K562 (cell line): ENCODE data around the gene CXCR5.

ENCODE experiments used
- AFF1 ChIP-seq, 2 experiments: fragments of 450-650 bp; IDR thresholded peaks; 2 replicates each; pipeline ENCODE4 v1.6.1; 2018; ENCODE audit warnings: mild to moderate bottlenecking in 2 of 2, low read depth in 1 of 2; ENCODE audit not compliant: partially characterized antibody in 2 of 2
- CTCF ChIP-seq, 3 experiments: IDR thresholded peaks in 2 of 3; conservative IDR thresholded peaks in 1 of 3; 2 replicates each; pipeline ENCODE4 v1.5.1; 2011 to 2012; ENCODE audit warnings: low read length in 3 of 3, mild to moderate bottlenecking in 3 of 3, control low read depth in 2 of 3, improper control_type of control experiment in 1 of 3, inconsistent platforms in 1 of 3, low read depth in 1 of 3, mixed read lengths in 1 of 3, moderate library complexity in 1 of 3; ENCODE audit not compliant: insufficient read depth in 2 of 3
- HSF4 ChIP-seq: fragments of 250-450 bp; sonication (Bioruptor Pico); IDR thresholded peaks from 2 replicates; pipeline ENCODE4 v2.1.2; 2022; ENCODE audit warnings: mild to moderate bottlenecking, moderate library complexity, borderline replicate concordance
- KAT8 ChIP-seq: fragments of 450-650 bp; IDR thresholded peaks from 2 replicates; pipeline ENCODE4 v1.6.1; 2016; ENCODE audit warnings: low read depth, mild to moderate bottlenecking
- PHF8 ChIP-seq: fragments of 200-600 bp; sonication (generic); IDR thresholded peaks from 2 replicates; pipeline ENCODE4 v1.6.1; 2012; ENCODE audit warnings: mixed run types, mild to moderate bottlenecking, inconsistent platforms, low read length, moderate library complexity, borderline replicate concordance
- RAD51 ChIP-seq: fragments of 450-650 bp; IDR thresholded peaks from 2 replicates; pipeline ENCODE4 v1.7.1; 2016; ENCODE audit warnings: low read depth, mild to moderate bottlenecking, borderline replicate concordance
- RNF219 ChIP-seq: fragments of 250-450 bp; sonication (Bioruptor Pico); IDR thresholded peaks from 2 replicates; pipeline ENCODE4 v1.5.0; 2022; ENCODE audit warnings: mild to moderate bottlenecking
- SP1 ChIP-seq: sonication (generic); formaldehyde crosslinking; IDR thresholded peaks from 2 replicates; pipeline ENCODE4 v1.8.1; 2022; ENCODE audit warnings: mild to moderate bottlenecking, missing genetic modification reagents
- TGIF2 ChIP-seq: sonication (generic); formaldehyde crosslinking; IDR thresholded peaks from 2 replicates; pipeline ENCODE4 v1.8.1; 2022; ENCODE audit warnings: mild to moderate bottlenecking, missing genetic modification reagents, moderate library complexity
- TF ChIP-seq, protein P1 (sequence below): fragments of 450-650 bp; formaldehyde crosslinking; IDR thresholded peaks from 2 replicates; pipeline ENCODE4 v1.4.0; 2022; ENCODE audit warnings: missing genetic modification characterization

GRCh38 chr11:118870396-118871343 lies 13.0 kb upstream of the CXCR5 start:
- TF ChIP-seq AFF1 (IDR thresholded peaks at IDR 0.05; ENCODE audit: low read depth in 1 of 2, partially characterized antibody in 2 of 2) = no peak
- TF ChIP-seq CTCF (IDR thresholded peaks at IDR 0.05 in 2 of 3, conservative IDR thresholded peaks at IDR 0.05 in 1 of 3; ENCODE audit: insufficient read depth in 2 of 3, low read depth in 1 of 3, low read length in 3 of 3) = peak in 2 of 3 experiments; percentile 25 to 30; a peak in 2 of 6 replicates
- no peak for TF ChIP-seq HSF4 (CRISPR knock-in tag)
- no peak for TF ChIP-seq TGIF2 (CRISPR knock-in tag)
- TF ChIP-seq RNF219 = no peak
- TF ChIP-seq SP1 = no peak
- no peak for TF ChIP-seq KAT8
- no peak for TF ChIP-seq RAD51
- TF ChIP-seq PHF8 = no peak
- TF ChIP-seq, protein P1, sequence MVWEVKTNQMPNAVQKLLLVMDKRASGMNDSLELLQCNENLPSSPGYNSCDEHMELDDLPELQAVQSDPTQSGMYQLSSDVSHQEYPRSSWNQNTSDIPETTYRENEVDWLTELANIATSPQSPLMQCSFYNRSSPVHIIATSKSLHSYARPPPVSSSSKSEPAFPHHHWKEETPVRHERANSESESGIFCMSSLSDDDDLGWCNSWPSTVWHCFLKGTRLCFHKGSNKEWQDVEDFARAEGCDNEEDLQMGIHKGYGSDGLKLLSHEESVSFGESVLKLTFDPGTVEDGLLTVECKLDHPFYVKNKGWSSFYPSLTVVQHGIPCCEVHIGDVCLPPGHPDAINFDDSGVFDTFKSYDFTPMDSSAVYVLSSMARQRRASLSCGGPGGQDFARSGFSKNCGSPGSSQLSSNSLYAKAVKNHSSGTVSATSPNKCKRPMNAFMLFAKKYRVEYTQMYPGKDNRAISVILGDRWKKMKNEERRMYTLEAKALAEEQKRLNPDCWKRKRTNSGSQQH (CRISPR knock-in tag) = no peak
